Stimulated activated CD4-positive, alpha-beta T cell treated with anti-CD3 and anti-CD28 coated beads, Interleukin-15, amount 100 ng/mL, for 24 hours (primary cell): Measurements from ENCODE around the gene CASQ2.

Experiments
- DNase-seq: peaks from one replicate; pipeline ENCODE4 v3.0.0-alpha.2; 2020

The CASQ2 gene

GRCh38 chr1:115655916-115656315 lies 112.6 kb downstream of the CASQ2 start:
- no peak for DNase-seq

GRCh38 chr1:115655306-115655663 lies 113.2 kb downstream of the CASQ2 start:
- DNase-seq, result no peak

GRCh38 chr1:115654663-115655305 lies 113.7 kb downstream of the CASQ2 start:
- no peak for DNase-seq

GRCh38 chr1:115654125-115654524 lies 114.4 kb downstream of the CASQ2 start:
- DNase-seq, result no peak

GRCh38 chr1:115652236-115652788 lies 116.2 kb downstream of the CASQ2 start:
- no peak for DNase-seq

- DNase-seq, result no peak
These were observed 117.1 kb downstream of the CASQ2 start for GRCh38 chr1:115651391-115651790.

- DNase-seq, result no peak
These were observed 117.6 kb downstream of the CASQ2 start for GRCh38 chr1:115650961-115651360.
